Measurements from ENCODE around the gene TPRX1. TPM values are rescaled to one million over a fixed set of nuclear protein-coding genes. Genes with fewer than 3 reads are reported as not detected.
"Not testable (repeated sequence)": the region's sequence is repeated elsewhere in the genome, so short reads cannot be mapped to it uniquely, and the experiment has no call there.

Gene TPRX1
- total RNA-seq, 1 donor from 2014 or later: not detected

- no peak for DNase-seq
- Histone ChIP-seq H3K27ac (replicated peaks) (no peak overlapping the region), H3K4me3 (no peak overlapping the region), H3K9me3 (replicated peaks) (no peaks in the 10 kb centered on the region), H3K36me3 (no peaks in the 10 kb centered on the region), H3K27me3 (ENCODE audit: low read depth) (peaks cover 34% of the 10 kb centered on the region), H3K4me1 (no peaks in the 10 kb centered on the region)
- intact Hi-C loops (cut with micrococcal nuclease): no loop called here
- no peak for TF ChIP-seq CTCF (IDR thresholded peaks at IDR 0.05; ENCODE audit: borderline replicate concordance)
These were observed 9.6 kb upstream of the TPRX1 start for GRCh38 chr19:47813995-47814328.

- peaks cover 29% of the 10 kb centered on the region for H3K27me3 ChIP-seq (ENCODE audit: low read depth)
- no peaks in the 10 kb centered on the region for H3K4me1 ChIP-seq
- TF ChIP-seq CTCF (IDR thresholded peaks at IDR 0.05; ENCODE audit: borderline replicate concordance): peak; percentile 65
- DNase-seq: peak; percentile 65
- no peaks in the 10 kb centered on the region for H3K36me3 ChIP-seq
- H3K27ac ChIP-seq (replicated peaks): no peak overlapping the region
- intact Hi-C loops (cut with micrococcal nuclease): no loop called here
- H3K9me3 ChIP-seq (replicated peaks): no peaks in the 10 kb centered on the region
- H3K4me3 ChIP-seq: no peak overlapping the region
These were observed 9.1 kb upstream of the TPRX1 start for GRCh38 chr19:47813304-47813994.

- Histone ChIP-seq H3K4me3 (no peak overlapping the region), H3K9me3 (replicated peaks) (no peaks in the 10 kb centered on the region), H3K4me1 (no peaks in the 10 kb centered on the region), H3K27me3 (ENCODE audit: low read depth) (peaks cover 3% of the 10 kb centered on the region), H3K36me3 (no peaks in the 10 kb centered on the region), H3K27ac (replicated peaks) (no peak overlapping the region)
- intact Hi-C loops (cut with micrococcal nuclease): no loop called here
- no peak for TF ChIP-seq CTCF (IDR thresholded peaks at IDR 0.05; ENCODE audit: borderline replicate concordance)
- DNase-seq: no peak
These were observed 2.1 kb upstream of the TPRX1 start for GRCh38 chr19:47806435-47806834.

GRCh38 chr19:47805313-47805712 is 962 bp upstream of the TPRX1 start:
- DNase-seq: no peak
- intact Hi-C loops (cut with micrococcal nuclease): no loop called here
- Histone ChIP-seq H3K27me3 (ENCODE audit: low read depth) (peaks cover 3% of the 10 kb centered on the region), H3K27ac (replicated peaks) (no peak overlapping the region), H3K9me3 (replicated peaks) (peaks cover 5% of the 10 kb centered on the region), H3K4me3 (no peak overlapping the region), H3K4me1 (no peaks in the 10 kb centered on the region), H3K36me3 (no peaks in the 10 kb centered on the region)
- TF ChIP-seq CTCF (IDR thresholded peaks at IDR 0.05; ENCODE audit: borderline replicate concordance): no peak

- H3K27ac ChIP-seq (replicated peaks); H3K27me3 ChIP-seq (ENCODE audit: low read depth); H3K36me3 ChIP-seq; H3K9me3 ChIP-seq (replicated peaks); intact Hi-C loops (cut with micrococcal nuclease); H3K4me1 ChIP-seq; DNase-seq; H3K4me3 ChIP-seq: not testable (repeated sequence)
These were observed 680 bp downstream of the TPRX1 start for GRCh38 chr19:47803671-47804070.

GRCh38 chr19:47803148-47803547 is 1.2 kb downstream of the TPRX1 start:
- H3K27ac ChIP-seq (replicated peaks); intact Hi-C loops (cut with micrococcal nuclease); H3K9me3 ChIP-seq (replicated peaks); H3K4me3 ChIP-seq; DNase-seq; H3K4me1 ChIP-seq; H3K36me3 ChIP-seq: not testable (repeated sequence)
- H3K27me3 ChIP-seq (ENCODE audit: low read depth): peaks cover 14% of the 10 kb centered on the region

Data from left ventricle myocardium inferior (tissue), 1 donor.